Measurements from ENCODE around the gene STXBP1.
A peak's percentile ranks its signal among the peaks of the same experiment; 100 is the strongest.
"Not testable (repeated sequence)": the region's sequence is repeated elsewhere in the genome, so short reads cannot be mapped to it uniquely, and the experiment has no call there.

The STXBP1 gene

DNA sequence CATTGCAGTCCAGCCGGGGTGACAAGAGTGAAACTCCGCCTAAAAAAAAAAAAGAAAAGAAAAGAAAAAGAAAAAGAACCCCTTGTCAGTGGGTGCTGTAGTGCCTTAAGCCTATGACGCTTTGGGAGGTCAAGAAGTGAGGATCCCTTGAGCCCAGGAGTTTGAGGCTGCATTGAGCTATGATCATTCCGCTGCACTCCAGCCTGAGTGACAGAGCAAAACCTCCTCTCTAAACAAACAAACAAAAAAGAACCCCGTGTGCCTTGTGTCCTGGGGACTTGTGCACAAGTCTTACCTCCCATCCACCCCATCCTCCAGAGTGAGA is 33.5 kb upstream of the STXBP1 start:
- DNase-seq (ENCODE audit: low spot score), result no peak

DNA sequence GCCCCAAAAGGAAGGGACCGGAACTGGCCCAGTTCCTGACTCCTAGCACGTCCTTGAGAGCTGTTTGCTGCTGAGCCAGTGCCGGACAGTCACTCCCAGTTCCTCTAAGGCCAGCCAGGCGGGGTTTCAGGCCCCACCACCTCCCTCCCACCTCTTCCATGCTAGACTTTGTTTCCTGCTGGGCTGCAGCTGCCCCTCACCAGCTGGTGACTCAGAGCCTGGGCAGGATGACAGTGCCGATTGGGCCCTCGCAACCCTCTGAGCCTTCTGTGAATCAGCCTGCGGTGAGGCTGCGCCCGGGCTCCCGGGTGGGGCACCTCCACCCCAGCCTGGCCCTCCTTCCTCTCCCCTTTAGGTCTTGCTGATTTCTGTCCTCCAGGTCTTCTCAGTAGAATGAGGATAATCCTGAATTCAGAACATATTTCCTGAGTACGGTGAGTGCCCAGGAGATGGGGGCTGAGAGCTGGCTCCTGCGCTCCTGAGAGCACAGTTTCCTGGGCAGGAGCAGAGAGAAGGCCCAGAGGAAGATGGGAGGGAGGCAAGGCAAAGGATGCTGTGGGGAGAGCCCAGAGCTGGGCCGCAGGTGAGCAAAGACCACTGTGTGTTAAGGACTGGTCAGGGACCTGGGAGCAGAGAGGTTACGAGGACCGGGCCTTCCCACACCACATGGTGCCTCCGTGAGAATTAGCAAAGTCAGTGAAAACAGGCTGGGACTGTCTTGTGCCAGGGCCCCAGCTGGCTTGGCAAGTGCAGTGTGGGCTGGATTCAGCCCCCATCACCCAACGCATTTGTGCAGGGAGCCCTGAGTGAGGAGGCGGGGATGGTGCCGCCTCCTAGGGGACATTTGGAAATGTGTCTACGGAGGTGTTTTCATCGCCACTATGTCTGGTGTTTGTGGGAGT is 32.9 kb upstream of the STXBP1 start:
- DNase-seq (ENCODE audit: low spot score), result peak; percentile 92

DNA sequence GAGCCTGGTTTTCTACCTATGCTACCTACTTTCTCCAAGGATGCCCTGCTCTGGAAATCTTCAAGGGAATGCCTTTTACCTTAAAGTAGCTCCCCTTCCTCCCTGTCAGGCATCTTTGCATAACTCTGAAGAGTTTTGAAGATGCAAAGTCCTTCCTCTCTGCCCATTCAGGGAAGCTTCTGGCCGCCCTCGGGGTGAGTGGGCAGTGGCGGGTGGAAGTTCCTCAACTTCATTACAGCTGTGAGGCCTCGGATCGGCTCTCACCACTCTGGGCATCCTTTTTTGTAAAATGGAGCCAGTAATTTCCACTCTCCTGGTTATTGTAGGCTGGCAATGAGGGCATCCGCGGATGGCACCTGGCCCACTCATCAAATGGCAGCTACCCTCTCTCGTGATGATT is 31.7 kb upstream of the STXBP1 start:
- DNase-seq (ENCODE audit: low spot score), result no peak

DNA sequence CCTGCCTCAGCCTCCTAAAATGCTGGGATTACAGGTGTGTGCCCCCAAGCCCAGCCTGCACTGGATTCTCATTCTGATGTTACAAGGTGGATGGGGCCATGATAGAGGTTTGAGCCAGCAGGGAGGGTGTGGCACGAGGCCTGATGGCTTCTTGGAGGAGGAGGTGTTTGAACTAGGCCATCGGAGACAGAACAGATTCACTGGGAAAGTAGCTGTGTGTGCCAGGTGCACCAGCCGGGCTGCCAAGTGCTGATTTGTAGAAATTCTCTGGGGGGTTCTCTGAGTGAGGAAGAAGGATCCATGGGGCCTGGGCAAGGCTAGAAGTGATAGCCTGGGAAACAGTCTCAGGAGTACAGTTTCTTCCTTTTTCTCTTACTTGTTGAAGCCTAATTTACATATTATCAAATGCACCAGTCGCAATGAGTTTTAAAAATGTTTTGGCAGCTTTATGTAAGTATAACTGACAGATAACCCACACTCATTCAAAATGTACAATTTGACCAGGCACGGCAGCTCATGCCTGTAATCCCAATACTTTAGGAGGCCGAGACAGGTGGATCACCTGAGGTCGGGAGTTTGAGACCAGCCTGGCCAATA is 31.1 kb upstream of the STXBP1 start:
- no peak for DNase-seq (ENCODE audit: low spot score)

DNA sequence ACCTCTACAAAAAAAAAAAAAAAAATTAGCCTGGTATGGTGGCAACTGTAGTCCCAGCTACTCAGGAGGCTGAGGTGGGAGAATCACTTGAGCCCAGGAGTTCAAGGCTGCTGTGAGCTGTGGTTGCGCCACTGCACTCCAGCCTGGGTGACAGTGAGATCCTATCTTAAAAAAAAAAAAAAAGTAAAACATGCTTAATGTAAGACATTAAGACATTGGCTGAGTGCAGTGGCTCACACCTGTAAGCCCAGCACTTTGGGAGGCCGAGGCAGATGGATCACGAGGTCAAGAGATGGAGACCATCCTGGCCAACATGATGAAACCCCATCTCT is 27.6 kb upstream of the STXBP1 start:
- not testable (repeated sequence) for DNase-seq (ENCODE audit: low spot score)

DNA sequence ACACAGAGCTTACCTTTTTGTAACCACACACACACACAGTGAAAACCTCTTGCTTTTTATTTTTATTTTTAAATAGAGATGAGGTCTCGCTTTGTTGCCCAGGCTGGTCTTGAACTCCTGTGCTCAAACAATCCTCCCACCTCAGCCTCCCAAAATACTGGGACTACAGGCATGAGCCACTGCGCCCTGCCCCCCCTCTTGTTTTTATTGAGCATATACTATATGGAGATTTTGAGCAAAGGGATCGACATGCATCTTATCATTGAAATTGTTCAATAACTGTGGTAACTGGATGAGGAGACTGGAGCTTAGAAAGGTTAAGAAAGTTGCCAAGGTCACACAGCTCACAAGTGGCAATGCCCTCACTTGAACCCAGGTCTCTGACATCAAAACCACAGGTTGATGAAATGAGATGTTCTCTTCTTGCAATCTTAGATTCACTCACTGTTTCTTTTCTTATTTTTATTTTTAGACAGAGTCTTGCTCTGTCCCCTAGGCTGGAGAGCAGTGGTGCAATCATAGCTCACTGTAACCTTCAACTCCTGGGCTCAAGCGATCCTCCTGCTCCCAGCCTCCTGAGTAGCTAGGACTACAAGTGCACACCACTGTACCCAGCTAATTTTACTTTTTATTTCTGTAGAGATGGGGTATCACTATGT is 26.8 kb upstream of the STXBP1 start:
- no peak for DNase-seq (ENCODE audit: low spot score)

DNA sequence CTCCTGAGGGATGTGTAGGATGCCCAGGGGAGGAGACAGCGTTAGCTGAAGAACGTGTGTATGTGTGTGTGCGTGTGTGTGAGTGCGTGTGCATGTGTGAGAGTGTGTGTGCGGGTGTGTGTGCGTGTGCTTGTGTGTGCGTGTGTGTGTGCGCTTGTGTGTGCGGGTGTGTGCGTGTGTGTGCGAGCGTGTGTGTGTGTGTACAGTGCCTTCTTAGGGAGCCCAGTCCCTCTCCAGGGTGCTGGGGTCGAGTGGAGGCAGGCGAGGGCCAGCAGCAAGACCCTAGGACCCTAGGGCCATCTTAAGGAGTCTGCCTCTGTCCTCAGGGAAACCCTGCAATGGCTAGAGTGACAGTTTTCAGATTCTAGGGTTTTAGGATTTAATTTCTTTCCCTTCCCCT is 26.0 kb upstream of the STXBP1 start:
- no peak for DNase-seq (ENCODE audit: low spot score)

DNA sequence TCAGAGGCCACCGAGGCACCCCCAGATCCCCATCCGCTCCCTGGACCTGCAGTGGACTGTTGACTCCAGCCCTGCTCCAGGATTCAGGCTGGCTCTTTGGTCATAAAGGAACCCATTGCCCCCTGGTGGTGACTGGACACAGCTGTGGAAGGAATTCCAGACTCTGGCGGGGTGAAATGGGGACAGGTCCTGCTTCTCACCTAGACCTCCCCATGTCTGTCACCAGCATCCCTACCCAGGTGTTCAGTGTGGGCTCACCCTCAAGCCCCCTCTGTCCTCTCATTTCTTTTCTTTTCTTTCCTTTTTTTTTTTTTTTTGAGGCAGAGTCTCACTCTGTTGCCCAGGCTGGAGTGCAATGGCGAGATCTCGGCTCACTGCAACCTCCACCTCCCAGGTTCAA is 25.5 kb upstream of the STXBP1 start:
- DNase-seq (ENCODE audit: low spot score), result peak; percentile 82

DNA sequence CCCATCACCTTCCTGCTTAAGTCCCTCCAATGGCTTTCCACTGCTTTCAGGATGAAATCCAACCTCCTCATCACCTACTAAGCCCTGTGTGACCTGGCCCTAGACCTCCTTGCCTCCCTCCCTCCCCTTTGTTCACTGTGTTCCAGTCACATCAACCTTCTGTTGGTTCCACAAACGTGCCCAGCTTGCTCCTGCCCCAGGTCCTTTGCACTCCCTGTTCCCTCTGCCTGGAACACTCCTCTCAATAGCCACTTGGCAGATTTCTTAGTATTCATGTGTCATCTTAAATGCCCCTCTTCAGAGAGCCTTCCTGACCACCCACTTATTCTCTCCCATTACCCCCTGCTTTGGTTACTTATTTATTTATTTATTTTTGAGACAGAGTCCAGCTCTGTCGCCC is 24.1 kb upstream of the STXBP1 start:
- DNase-seq (ENCODE audit: low spot score), result no peak

DNA sequence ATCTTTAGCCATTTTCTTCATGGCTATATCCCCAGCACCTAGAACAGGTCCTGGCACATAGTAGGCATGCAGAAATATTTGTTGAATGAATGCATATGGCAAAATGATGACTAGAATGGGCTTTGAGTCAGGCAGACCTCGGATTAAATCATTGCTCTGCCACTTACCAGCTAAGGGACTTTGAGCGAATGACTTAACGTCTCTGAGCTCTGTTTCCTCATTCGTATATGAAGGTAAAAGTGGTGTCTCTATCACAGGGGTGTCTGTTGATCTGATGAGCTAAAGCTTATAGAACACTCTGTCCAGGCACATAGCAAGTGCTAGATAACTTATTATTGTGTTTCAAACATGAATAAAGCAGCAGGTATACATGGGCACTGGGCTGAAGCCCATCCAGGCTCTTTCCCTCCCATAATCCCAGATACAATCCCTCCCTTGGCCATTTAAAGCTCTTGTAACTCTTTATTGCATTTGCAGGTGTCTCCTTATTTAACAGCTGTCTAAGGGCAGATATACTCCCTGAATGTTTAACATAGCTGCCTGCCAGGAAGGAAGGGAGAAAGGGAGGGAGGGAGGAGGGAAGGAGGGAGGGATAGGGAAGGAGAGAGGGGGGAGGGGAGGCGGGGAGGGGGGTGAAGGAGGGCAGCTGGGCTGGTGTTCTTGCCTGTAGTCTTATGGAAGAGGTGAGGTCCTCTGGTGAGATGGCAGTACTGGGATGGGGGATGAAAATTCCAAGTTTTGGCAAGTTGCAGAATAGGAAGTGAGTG is 23.2 kb upstream of the STXBP1 start:
- no peak for DNase-seq (ENCODE audit: low spot score)

DNA sequence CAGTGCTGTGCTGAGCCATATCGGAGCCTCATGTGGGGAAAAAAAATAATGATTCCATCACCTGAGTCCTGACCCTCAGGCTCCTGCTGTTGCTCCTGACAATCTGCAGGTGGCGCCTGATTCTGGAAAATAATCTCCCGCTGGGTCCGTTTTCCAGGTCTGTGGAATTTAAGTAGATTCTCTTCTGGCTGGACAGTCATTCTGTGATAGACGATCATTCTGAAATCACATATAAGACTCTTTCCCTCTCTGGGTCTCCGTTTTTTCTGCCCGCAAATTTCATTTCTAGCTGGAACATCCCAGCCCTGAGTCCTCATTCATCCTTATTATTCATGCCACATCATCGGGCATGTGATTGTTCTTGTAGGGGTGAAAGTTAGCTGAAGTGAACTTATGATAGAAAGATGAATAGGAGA is 22.1 kb upstream of the STXBP1 start:
- DNase-seq (ENCODE audit: low spot score), result peak; percentile 80

DNA sequence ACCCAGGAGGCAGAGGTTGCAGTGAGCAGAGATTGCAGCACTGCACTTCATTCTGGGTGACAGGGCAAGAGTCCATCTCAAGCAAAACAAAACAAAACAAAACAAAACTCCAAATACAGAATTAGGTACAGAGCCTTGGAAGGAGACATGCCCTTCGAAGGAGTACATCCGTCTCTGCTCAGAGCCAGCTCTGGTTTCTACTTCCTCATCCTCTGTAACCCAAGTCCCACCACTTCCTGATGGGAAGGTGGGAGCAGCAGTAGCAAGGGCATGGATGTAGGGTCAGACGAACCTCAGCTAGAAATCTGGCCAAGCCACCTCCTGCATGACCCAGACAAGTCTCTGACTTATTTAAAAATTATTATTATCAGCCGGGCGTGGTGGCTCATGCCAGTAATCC is 16.5 kb upstream of the STXBP1 start:
- no peak for DNase-seq (ENCODE audit: low spot score)

DNA sequence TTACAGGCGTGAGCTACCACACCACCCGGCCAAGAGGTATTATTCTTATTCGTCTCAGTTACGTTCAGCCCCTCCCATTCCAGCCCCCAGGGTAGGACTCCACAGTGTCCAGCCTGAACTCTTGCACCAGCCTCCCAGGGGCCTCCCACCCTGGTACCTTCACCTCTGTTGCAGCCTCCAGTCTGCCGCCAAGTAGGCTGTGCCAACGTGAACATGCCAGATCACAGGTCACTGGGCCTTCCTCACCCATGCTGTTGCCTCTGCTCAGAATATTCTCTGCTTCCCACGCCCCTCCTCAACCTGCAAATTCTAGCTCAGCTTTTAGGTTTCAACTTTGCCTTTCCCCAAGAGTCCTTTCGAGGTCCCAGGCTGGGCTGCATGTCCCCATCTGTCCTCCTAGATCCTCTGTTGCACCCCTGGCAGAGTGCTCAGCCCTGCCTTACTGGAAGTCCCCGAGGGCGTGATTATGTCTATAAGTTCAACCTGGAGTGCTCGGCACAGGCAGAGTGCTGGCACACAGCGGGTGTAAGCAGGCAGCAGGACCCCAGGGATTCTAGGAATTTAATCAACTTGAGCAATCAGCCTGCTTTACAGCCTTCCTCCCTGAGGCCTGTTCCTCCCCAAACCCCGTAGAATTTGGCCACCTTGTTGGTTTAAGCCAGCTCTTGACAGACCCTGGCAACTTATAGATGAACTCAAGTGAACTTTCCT is 13.1 kb upstream of the STXBP1 start:
- no peak for DNase-seq (ENCODE audit: low spot score)

DNA sequence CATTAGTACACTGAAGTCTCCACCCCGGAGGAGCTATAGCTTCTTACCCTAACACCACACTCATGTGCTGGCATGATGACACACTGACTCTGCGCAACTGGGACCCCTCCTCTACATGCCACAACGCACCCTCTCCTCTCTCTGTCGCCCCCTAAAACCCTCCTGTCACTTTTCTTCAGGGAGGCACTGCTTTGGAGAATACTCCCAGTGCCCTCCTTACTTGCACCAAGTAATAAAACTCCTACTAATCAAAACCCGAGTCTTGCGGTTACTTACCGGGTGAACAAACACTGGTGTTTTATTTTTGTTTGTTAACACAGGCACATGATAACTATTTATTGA is 12.6 kb upstream of the STXBP1 start:
- DNase-seq (ENCODE audit: low spot score), result no peak

DNA sequence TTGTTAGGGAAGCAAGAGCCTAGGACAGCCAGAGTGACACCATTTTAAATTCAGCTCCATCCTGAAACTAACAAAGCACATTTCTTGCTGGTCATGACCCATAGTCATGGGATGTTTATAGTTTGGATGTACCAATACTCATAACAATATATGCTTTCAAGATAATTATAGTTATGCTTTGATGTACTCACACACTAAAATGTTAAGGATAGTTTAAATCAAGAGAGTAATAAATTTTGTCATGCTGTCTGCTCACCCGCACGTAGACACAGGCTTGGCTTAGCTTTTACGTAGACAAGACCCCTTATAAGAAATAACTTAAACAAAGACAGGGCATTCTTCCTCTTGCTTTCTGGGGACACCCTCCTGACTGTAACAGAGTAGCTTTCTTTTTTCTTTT is 8.9 kb upstream of the STXBP1 start:
- no peak for DNase-seq (ENCODE audit: low spot score)

DNA sequence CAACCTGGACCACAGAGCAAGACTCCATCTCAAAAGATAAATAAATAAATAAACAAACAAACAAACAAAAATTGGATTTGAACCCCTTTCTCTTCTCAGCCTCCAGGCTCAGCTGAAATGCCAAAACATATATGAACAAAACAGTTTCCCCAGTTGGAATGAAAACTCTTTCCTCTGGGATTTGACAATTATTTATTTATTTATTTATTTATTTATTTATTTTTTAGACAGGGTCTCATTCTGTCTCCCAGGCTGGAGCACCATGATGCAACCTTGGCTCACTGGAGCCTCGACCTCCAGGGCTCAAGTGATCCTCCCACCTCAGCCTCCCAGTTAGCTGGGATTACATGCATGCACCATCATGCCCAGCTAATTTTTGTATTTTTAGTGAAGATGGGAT is 6.0 kb upstream of the STXBP1 start:
- DNase-seq (ENCODE audit: low spot score), result no peak

DNA sequence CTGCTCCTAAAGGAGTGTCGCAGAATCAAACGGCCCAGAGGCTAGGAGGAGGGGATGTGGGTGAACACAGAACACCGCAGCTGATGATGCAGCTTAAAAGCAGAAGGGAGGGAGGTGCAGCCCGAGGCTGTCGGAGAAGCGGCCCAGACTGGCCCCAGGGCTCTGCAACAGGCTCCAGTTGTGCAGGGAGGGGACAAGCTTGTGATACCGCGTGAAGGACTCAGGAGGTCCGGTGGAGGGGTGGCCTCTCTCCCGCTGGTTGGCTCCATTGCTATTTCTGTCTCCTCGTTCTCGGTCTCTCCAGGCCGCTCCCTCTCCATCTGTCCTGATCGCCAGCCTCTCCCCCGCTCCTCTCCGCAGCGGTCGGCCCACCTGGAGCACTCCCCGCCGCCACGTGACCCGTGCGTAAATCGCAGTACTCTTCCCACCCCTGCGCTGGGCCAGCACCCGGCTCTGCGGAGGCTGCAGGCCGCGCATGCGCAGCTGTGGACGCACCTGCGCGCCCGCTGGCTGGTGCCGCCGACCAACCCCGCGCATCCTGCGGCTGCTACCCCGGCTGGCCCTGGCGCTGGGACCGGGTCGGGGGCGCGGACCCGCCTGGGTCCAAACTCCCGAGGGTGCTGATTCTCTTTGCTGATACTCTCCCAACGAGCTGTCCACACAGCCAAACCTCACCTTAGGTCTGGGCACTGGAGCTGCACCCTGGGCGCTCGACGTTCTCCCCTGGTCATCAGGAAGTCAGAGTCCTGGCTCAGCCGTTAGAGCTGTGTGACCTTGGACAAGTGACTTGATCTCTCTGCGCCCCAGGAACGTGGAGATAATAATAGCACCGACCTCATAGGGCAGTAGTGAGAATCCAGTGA is 3.7 kb upstream of the STXBP1 start:
- DNase-seq (ENCODE audit: low spot score), result peak; percentile 41

DNA sequence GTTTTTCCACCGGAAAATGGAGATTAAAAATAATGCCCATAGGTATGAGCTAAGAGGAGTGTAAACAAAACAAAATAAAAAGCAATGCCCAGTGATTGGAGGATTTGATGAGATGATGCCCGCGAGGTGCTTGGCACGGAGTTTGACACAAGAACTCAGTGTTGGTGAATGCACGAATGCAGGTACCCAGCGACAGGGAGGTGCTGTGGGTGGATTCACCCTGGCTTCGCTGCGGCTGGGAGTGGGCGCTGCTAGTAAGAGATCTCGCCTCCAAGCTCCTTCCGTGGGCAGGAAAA is 526 bp upstream of the STXBP1 start:
- DNase-seq (ENCODE audit: low spot score), result no peak

DNA sequence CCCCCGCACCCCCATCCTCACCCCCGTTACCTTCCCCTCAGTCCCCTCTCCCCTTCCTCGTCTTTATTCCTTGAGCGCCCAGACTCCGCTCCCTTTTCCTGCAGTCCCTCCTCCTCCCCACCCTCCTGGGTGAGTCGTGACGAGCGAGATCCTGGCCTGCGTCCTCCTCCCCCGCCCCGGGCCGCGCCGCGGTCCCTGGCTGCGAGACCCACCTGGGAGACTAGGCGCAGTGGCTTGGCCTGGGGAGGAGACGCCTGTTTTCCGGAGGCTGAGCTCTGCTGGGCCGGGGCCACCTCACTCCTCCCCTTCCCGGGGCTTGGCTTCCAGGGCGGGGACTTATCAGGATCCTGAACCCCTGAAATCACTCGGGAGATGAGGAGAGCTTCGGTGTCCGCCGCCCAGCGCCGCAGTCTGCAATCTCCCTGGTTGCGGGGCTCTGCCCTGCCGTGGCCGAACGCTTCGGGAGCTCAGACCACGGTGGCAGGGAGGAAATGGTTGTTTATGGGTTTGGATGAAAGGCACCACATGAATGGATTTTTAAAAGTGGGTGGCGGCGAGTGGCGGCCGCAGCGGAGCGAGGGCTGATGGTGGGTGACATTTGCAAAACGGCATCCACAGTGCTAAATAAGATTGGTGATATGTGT is 984 bp downstream of the STXBP1 start:
- peak; percentile 72 for DNase-seq (ENCODE audit: low spot score)

DNA sequence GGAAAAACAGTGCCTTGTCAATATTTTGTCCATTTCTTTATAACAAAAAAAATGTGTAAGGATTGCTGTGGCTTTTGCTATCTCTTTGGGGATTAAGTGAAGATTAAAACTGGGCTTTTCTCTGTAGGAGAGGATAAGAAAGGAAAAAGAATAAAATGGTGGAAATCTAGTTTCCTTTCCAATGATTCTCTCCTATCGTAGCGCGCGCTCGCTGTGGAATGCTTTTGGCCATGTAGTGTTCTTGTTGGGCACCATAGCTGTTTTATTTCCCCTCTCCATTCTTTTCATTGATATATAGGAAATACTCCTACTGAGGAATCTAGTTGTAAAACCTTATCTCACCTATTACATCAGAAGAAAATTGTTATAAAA is 1.5 kb downstream of the STXBP1 start:
- no peak for DNase-seq (ENCODE audit: low spot score)

DNA sequence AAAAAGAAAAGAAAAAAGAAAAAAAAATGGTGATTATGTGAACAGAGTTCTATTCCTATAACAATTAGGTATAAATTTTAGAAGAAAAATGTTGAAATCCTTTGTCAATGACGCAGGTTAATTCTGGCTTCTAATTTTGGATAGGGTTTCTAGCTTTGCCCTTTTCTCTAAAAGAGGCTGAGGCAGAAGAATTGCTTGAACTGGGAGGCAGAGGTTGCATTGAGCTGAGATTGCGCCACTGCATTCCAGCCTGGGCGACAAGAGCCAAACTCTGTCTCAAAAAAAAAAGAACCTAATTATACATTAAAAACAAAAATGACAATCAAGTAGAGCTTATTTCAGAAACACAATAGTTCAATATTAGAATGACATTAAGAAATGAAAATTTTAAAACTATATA is 2.9 kb downstream of the STXBP1 start:
- no peak for DNase-seq (ENCODE audit: low spot score)
